CD4-positive, alpha-beta T cell treated with Interleukin-4 for 4 hours (primary cell): ENCODE measurements around the gene COMTD1.
"Not testable (repeated sequence)": the region's sequence is repeated elsewhere in the genome, so short reads cannot be mapped to it uniquely, and the experiment has no call there.

Experiments used
- DNase-seq: peaks from one replicate; pipeline ENCODE4 v3.0.0-alpha.2; 2020

Gene COMTD1

GRCh38 chr10:75191821-75192568, 43.8 kb downstream of the COMTD1 start:
- DNase-seq, result no peak

GRCh38 chr10:75189266-75190096, 46.3 kb downstream of the COMTD1 start:
- no peak for DNase-seq

GRCh38 chr10:75188522-75188921, 47.2 kb downstream of the COMTD1 start:
- not testable (repeated sequence) for DNase-seq

- DNase-seq, result peak; percentile 81
Observed at GRCh38 chr10:75187961-75188426, 47.8 kb downstream of the COMTD1 start.

- no peak for DNase-seq
Observed at GRCh38 chr10:75186310-75186709, 49.4 kb downstream of the COMTD1 start.
